22Rv1 (cell line): ENCODE results near the gene BRD4.

Experiments used
- CTCF ChIP-seq: fragments of 450-650 bp; IDR thresholded peaks from 2 replicates; pipeline ENCODE4 v1.5.1; 2017; ENCODE audit warnings: mild to moderate bottlenecking
- ZFX ChIP-seq: fragments of 450-650 bp; IDR thresholded peaks from 2 replicates; pipeline ENCODE4 v1.6.1; 2017; ENCODE audit warnings: antibody characterized with exemption, borderline replicate concordance

DNA sequence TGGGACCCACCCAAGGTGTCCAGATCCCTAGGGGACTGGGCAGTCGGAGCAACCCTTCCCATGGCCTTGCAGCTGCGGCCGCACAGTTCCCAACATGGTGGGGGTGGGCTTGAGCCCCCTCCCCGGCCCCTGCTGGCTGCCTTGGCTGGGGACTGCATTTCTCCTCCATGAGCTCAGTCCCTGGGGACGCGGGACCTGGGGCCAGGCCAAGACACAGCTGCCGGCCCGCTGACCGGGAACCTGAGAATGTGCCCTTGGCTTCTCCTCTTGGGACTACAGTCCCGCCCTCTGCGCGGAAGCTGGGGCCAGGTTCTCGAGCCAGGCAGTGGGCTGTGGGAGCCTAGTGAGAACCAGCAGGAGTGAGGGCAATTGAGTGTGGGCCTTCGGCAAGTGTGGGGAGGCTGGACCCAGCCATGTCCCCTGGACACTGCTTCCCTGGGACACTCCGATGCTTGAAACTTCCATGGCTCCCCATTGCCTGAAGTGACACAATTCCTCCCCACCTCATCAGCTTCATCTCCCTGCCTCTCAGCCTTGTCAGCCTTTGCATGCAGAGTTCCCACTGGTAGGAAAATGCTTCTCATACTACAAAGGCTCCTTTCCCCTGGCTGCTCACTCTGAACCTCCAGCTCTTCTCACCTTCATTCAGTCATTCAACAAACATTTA, 118.5 kb downstream of the BRD4 start:
- TF ChIP-seq CTCF: no peak
- TF ChIP-seq ZFX: no peak
